Karpas-422 (cell line): ENCODE measurements around the gene CDC42EP1. TPM values are rescaled to one million over a fixed set of nuclear protein-coding genes. Genes with fewer than 3 reads are reported as not detected.
A peak's percentile ranks its signal among the peaks of the same experiment; 100 is the strongest.
"Not testable (repeated sequence)": the region's sequence is repeated elsewhere in the genome, so short reads cannot be mapped to it uniquely, and the experiment has no call there.

Experiments
- DNase-seq: peaks from one replicate; pipeline ENCODE4 v3.0.0-alpha.2; 2015
- H2AFZ ChIP-seq: fragments of 200-600 bp; sonication (generic); 2 replicates; pipeline ENCODE4 v1.6.1; 2014; ENCODE audit warnings: antibody characterized with exemption, low read length, mixed read lengths
- H3K27ac ChIP-seq: fragments of 200-600 bp; sonication (generic); 2 replicates; pipeline ENCODE4 v1.5.1; 2014; ENCODE audit warnings: mild to moderate bottlenecking, low read length, moderate library complexity
- H3K27me3 ChIP-seq: fragments of 200-600 bp; sonication (generic); 2 replicates; pipeline ENCODE4 v1.6.1; 2014; ENCODE audit warnings: low read length, mixed read lengths
- H3K36me3 ChIP-seq: fragments of 200-600 bp; sonication (generic); 2 replicates; pipeline ENCODE4 v1.6.1; 2014; ENCODE audit warnings: low read length, mixed read lengths; ENCODE audit not compliant: insufficient read depth
- H3K4me1 ChIP-seq: fragments of 200-600 bp; sonication (generic); 2 replicates; pipeline ENCODE4 v1.6.1; 2014; ENCODE audit warnings: mild to moderate bottlenecking, low read length, mixed read lengths
- H3K4me2 ChIP-seq: fragments of 200-600 bp; sonication (generic); 2 replicates; pipeline ENCODE4 v1.6.1; 2014; ENCODE audit warnings: low read length, low read depth, mild to moderate bottlenecking; ENCODE audit not compliant: poor library complexity, severe bottlenecking
- H3K4me3 ChIP-seq: fragments of 200-600 bp; sonication (generic); 2 replicates; pipeline ENCODE4 v1.5.1; 2014; ENCODE audit warnings: mild to moderate bottlenecking, antibody characterized with exemption, low read length, mixed read lengths
- H3K79me2 ChIP-seq: fragments of 200-600 bp; sonication (generic); 2 replicates; pipeline ENCODE4 v1.6.1; 2014; ENCODE audit warnings: mild to moderate bottlenecking, low read length, mixed read lengths
- H3K9ac ChIP-seq: fragments of 200-600 bp; sonication (generic); 2 replicates; pipeline ENCODE4 v1.6.0; 2014; ENCODE audit warnings: low read length
- H3K9me2 ChIP-seq: fragments of 200-600 bp; sonication (generic), shearing (Covaris generic); replicated peaks from 2 replicates; pipeline ENCODE4 v1.6.0; 2014; ENCODE audit warnings: mild to moderate bottlenecking, low read length, moderate library complexity; ENCODE audit not compliant: insufficient read depth
- H3K9me3 ChIP-seq: fragments of 300-700, 200-600 bp; sonication (generic); 2 replicates; pipeline ENCODE4 v1.6.1; 2014; ENCODE audit warnings: low read length, mixed read lengths
- H4K20me1 ChIP-seq: fragments of 200-600 bp; sonication (generic); 2 replicates; pipeline ENCODE4 v1.6.1; 2014; ENCODE audit warnings: mild to moderate bottlenecking, antibody characterized with exemption, low read length, low read depth; ENCODE audit not compliant: insufficient read depth
- total RNA-seq: library from RNA; depleted of rRNA; stranded (reverse); fragments of >200 nt; shearing (Covaris generic); gene quantifications from 2 replicates; pipeline ENCODE4 v1.2.3, GENCODE V29; 2014; ENCODE audit warnings: low replicate concordance

The CDC42EP1 gene
- total RNA-seq, 1 experiment from 2014 or later: not detected

DNA sequence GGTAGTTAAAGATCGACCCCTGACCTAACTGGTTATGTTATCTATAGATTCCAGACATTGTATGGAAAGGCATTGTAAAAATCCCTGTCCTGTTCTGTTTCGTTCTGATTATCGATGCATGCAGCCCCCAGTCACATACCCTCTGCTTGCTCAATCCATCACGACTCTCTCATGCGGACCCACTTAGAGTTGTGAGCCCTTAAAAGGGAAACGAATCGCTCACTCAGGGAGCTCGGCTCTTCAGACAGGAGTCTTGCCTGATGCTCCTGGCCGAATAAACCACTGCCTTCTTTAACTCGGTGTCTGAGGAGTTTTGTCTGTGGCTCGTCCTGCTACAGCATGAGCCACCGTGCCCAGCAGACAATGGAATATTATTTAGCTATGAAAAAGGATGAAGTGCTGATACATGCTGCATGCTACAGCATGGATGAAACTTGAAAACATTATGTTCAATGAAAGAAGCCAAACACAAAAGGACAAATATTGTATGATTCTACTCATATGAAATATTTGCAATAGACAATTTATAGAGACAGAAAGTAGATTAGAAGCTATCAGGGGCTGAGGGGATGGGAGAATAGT is 31.6 kb downstream of the CDC42EP1 start:
- no peak for DNase-seq
- peaks cover 6% of the 10 kb centered on the region for H3K4me1 ChIP-seq
- H3K9ac ChIP-seq: peak overlapping the region; percentile 49
- H4K20me1 ChIP-seq: no peaks in the 10 kb centered on the region
- H3K36me3 ChIP-seq: no peaks in the 10 kb centered on the region
- H3K9me2 ChIP-seq: no peaks in the 10 kb centered on the region
- H3K4me2 ChIP-seq: peak overlapping the region; percentile 61
- H3K27ac ChIP-seq: no peak overlapping the region
- H3K4me3 ChIP-seq: peak overlapping the region; percentile 54
- H2AFZ ChIP-seq: peak overlapping the region; percentile 73
- H3K27me3 ChIP-seq: no peaks in the 10 kb centered on the region
- H3K9me3 ChIP-seq: no peaks in the 10 kb centered on the region
- no peaks in the 10 kb centered on the region for H3K79me2 ChIP-seq

GRCh38 chr22:37594237-37594636 is 34.0 kb downstream of the CDC42EP1 start:
- Histone ChIP-seq H3K9ac (no peak overlapping the region), H3K36me3 (no peaks in the 10 kb centered on the region), H3K9me3 (no peaks in the 10 kb centered on the region), H3K9me2 (no peaks in the 10 kb centered on the region), H3K79me2 (no peaks in the 10 kb centered on the region), H3K4me3 (no peak overlapping the region), H4K20me1 (no peaks in the 10 kb centered on the region), H3K4me1 (peaks cover 6% of the 10 kb centered on the region), H2AFZ (no peak overlapping the region), H3K27me3 (no peaks in the 10 kb centered on the region), H3K4me2 (no peak overlapping the region), H3K27ac (no peak overlapping the region)
- no peak for DNase-seq

- no peaks in the 10 kb centered on the region for H3K79me2 ChIP-seq
- no peaks in the 10 kb centered on the region for H4K20me1 ChIP-seq
- no peaks in the 10 kb centered on the region for H3K27me3 ChIP-seq
- H3K9me3 ChIP-seq: no peaks in the 10 kb centered on the region
- H3K36me3 ChIP-seq: no peaks in the 10 kb centered on the region
- no peak overlapping the region for H3K27ac ChIP-seq
- H3K9me2 ChIP-seq: no peaks in the 10 kb centered on the region
- H3K9ac ChIP-seq: no peak overlapping the region
- H3K4me1 ChIP-seq: peaks cover 16% of the 10 kb centered on the region
- H2AFZ ChIP-seq: no peak overlapping the region
- H3K4me3 ChIP-seq: no peak overlapping the region
- no peak for DNase-seq
- H3K4me2 ChIP-seq: no peak overlapping the region
Observed at GRCh38 chr22:37599153-37599552, 38.9 kb downstream of the CDC42EP1 start.

- Histone ChIP-seq H3K27me3 (no peaks in the 10 kb centered on the region), H2AFZ (peak overlapping the region; percentile 22; the same call in 1 of the 2 replicates)
Observed at GRCh38 chr22:37601203-37601539, 40.9 kb downstream of the CDC42EP1 start.

DNA sequence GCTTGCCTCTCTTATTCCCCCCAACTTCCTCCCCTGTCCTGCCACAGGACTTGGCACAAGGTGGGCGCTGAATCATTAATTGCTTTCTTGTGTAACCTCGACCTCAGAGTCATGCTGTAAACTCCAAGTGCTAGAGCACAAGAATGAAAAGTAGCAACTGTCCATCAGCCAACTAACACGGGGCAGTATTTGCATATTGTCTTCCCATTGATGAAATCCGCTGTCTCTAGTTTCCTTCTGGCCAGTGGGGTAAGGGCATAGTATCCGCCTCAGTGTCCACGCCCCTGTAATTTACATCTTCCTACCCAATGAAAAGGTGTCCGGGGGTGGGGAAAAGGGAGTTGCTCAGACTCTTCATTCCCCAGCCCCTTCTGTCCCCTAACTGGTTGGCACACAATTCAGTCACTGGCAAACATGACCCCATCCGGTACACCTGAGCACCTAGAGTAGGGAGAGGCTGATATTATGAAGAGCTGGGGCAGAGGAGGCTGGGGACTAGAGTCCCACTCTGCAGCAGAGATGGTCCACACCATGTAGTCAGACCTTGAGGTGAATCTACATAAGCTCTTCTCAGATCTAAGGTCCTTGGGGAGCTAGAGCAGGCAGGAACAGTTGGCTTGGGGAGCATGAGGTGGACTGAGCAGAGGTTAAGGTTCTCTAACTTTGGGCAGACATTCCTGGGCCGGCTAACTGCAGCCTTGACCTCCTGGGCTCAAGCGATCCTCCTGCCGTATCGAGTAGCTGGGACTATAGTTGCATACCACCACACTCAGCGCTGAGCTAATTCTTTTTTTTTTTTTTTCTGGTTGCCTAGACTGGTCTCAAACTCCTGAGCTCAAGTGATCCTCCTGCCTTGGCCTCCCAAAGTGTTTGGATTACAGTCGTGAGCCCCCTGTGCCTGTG is 41.5 kb downstream of the CDC42EP1 start:
- H2AFZ ChIP-seq: peak overlapping the region; percentile 67; the same call in 1 of the 2 replicates
- H3K9me2 ChIP-seq: no peaks in the 10 kb centered on the region
- H3K9ac ChIP-seq: peak overlapping the region; percentile 13; the same call in 1 of the 2 replicates
- H3K79me2 ChIP-seq: no peaks in the 10 kb centered on the region
- no peaks in the 10 kb centered on the region for H3K36me3 ChIP-seq
- H4K20me1 ChIP-seq: no peaks in the 10 kb centered on the region
- DNase-seq: peak; percentile 90
- H3K27me3 ChIP-seq: no peaks in the 10 kb centered on the region
- peak overlapping the region; percentile 7; the same call in 1 of the 2 replicates for H3K4me3 ChIP-seq
- peaks cover 21% of the 10 kb centered on the region for H3K4me1 ChIP-seq
- H3K4me2 ChIP-seq: peak overlapping the region; percentile 49
- H3K9me3 ChIP-seq: no peaks in the 10 kb centered on the region
- no peak overlapping the region for H3K27ac ChIP-seq

More at GRCh38 chr22:37601203-37601539, 40.9 kb downstream of the CDC42EP1 start:
- Histone ChIP-seq H3K9me3 (no peaks in the 10 kb centered on the region), H3K9me2 (no peaks in the 10 kb centered on the region), H3K27ac (no peak overlapping the region), H3K79me2 (no peaks in the 10 kb centered on the region), H3K4me2 (peak overlapping the region; percentile 49), H3K9ac (peak overlapping the region; percentile 13; the same call in 1 of the 2 replicates), H4K20me1 (no peaks in the 10 kb centered on the region), H3K4me3 (peak overlapping the region; percentile 7; the same call in 1 of the 2 replicates), H3K36me3 (no peaks in the 10 kb centered on the region), H3K4me1 (peaks cover 21% of the 10 kb centered on the region)
- DNase-seq: no peak

GRCh38 chr22:37602546-37603277 is 42.4 kb downstream of the CDC42EP1 start:
- H3K9ac ChIP-seq, H3K27ac ChIP-seq, DNase-seq, H3K4me3 ChIP-seq, H3K9me3 ChIP-seq, H2AFZ ChIP-seq, H3K4me2 ChIP-seq, H4K20me1 ChIP-seq, H3K27me3 ChIP-seq, H3K79me2 ChIP-seq, H3K36me3 ChIP-seq, H3K9me2 ChIP-seq: not testable (repeated sequence)
- peaks cover 30% of the 10 kb centered on the region for H3K4me1 ChIP-seq

GRCh38 chr22:37604074-37604473 is 43.8 kb downstream of the CDC42EP1 start:
- no peaks in the 10 kb centered on the region for H3K36me3 ChIP-seq
- peaks cover 35% of the 10 kb centered on the region for H3K4me1 ChIP-seq
- no peak overlapping the region for H3K4me2 ChIP-seq
- peaks cover 2% of the 10 kb centered on the region for H3K79me2 ChIP-seq
- H3K9me2 ChIP-seq: no peaks in the 10 kb centered on the region
- no peak overlapping the region for H2AFZ ChIP-seq
- no peak overlapping the region for H3K4me3 ChIP-seq
- no peak overlapping the region for H3K9ac ChIP-seq
- no peaks in the 10 kb centered on the region for H3K27me3 ChIP-seq
- H3K9me3 ChIP-seq: no peaks in the 10 kb centered on the region
- no peak overlapping the region for H3K27ac ChIP-seq
- H4K20me1 ChIP-seq: no peaks in the 10 kb centered on the region
- no peak for DNase-seq

DNA sequence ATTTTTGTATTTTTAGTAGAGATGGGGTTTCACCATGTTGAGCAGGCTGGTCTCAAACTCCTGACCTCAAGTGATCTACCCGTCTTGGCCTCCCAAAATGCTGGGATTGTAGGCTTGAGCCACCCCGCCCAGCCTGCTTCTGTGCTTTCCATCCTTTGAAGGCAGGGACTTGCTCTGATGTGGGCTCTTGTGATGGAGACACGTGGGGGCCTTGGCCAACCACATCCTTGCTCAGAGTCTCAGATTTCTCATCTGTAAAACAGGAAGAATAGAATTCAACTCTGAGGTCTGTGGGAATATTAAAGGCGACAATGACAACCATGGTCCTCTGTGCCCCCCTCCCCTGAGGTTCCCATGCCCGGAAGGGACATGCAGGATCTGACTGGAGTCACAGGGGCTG is 44.6 kb downstream of the CDC42EP1 start:
- Histone ChIP-seq H3K9me2 (no peaks in the 10 kb centered on the region), H3K9me3 (no peaks in the 10 kb centered on the region), H4K20me1 (no peaks in the 10 kb centered on the region), H3K9ac (no peak overlapping the region), H3K4me3 (no peak overlapping the region), H2AFZ (no peak overlapping the region), H3K4me2 (no peak overlapping the region), H3K27ac (no peak overlapping the region), H3K79me2 (peaks cover 10% of the 10 kb centered on the region), H3K4me1 (peaks cover 35% of the 10 kb centered on the region), H3K27me3 (no peaks in the 10 kb centered on the region), H3K36me3 (no peaks in the 10 kb centered on the region)
- no peak for DNase-seq
